ENCODE results near the gene ST8SIA6.

- no peak for TF ChIP-seq EZH2 (IDR thresholded peaks at IDR 0.05)
- TF ChIP-seq, protein P1, sequence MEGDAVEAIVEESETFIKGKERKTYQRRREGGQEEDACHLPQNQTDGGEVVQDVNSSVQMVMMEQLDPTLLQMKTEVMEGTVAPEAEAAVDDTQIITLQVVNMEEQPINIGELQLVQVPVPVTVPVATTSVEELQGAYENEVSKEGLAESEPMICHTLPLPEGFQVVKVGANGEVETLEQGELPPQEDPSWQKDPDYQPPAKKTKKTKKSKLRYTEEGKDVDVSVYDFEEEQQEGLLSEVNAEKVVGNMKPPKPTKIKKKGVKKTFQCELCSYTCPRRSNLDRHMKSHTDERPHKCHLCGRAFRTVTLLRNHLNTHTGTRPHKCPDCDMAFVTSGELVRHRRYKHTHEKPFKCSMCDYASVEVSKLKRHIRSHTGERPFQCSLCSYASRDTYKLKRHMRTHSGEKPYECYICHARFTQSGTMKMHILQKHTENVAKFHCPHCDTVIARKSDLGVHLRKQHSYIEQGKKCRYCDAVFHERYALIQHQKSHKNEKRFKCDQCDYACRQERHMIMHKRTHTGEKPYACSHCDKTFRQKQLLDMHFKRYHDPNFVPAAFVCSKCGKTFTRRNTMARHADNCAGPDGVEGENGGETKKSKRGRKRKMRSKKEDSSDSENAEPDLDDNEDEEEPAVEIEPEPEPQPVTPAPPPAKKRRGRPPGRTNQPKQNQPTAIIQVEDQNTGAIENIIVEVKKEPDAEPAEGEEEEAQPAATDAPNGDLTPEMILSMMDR (IDR thresholded peaks at IDR 0.05) = no peak
Observed at GRCh38 chr10:17348501-17349349, 105.7 kb downstream of the ST8SIA6 start.
